Measurements from ENCODE around the gene POMT1.
A peak's percentile ranks its signal among the peaks of the same experiment; 100 is the strongest.

POMT1 gene

GRCh38 chr9:131477367-131477766, 25.4 kb upstream of the POMT1 start:
- no peak for DNase-seq (ENCODE audit: low spot score)

- no peak for DNase-seq (ENCODE audit: low spot score)
Measured at GRCh38 chr9:131477816-131478419, 24.8 kb upstream of the POMT1 start.

- DNase-seq (ENCODE audit: low spot score) = peak; percentile 21
Measured at GRCh38 chr9:131478421-131478868, 24.3 kb upstream of the POMT1 start.

GRCh38 chr9:131478911-131479310, 23.8 kb upstream of the POMT1 start:
- no peak for DNase-seq (ENCODE audit: low spot score)

GRCh38 chr9:131480258-131480657, 22.5 kb upstream of the POMT1 start:
- no peak for DNase-seq (ENCODE audit: low spot score)

GRCh38 chr9:131481441-131482342, 21.0 kb upstream of the POMT1 start:
- no peak for DNase-seq (ENCODE audit: low spot score)

GRCh38 chr9:131482343-131483006, 20.2 kb upstream of the POMT1 start:
- DNase-seq (ENCODE audit: low spot score) = no peak

- no peak for DNase-seq (ENCODE audit: low spot score)
Measured at GRCh38 chr9:131483319-131484050, 19.2 kb upstream of the POMT1 start.

- DNase-seq (ENCODE audit: low spot score) = no peak
Measured at GRCh38 chr9:131484051-131484445, 18.7 kb upstream of the POMT1 start.

GRCh38 chr9:131484560-131485185, 18.0 kb upstream of the POMT1 start:
- no peak for DNase-seq (ENCODE audit: low spot score)

- DNase-seq (ENCODE audit: low spot score) = no peak
Measured at GRCh38 chr9:131485206-131485605, 17.5 kb upstream of the POMT1 start.

- no peak for DNase-seq (ENCODE audit: low spot score)
Measured at GRCh38 chr9:131485728-131486422, 16.8 kb upstream of the POMT1 start.

- DNase-seq (ENCODE audit: low spot score) = no peak
Measured at GRCh38 chr9:131487001-131487400, 15.7 kb upstream of the POMT1 start.

GRCh38 chr9:131487621-131488031, 15.1 kb upstream of the POMT1 start:
- no peak for DNase-seq (ENCODE audit: low spot score)

- no peak for DNase-seq (ENCODE audit: low spot score)
Measured at GRCh38 chr9:131490514-131490913, 12.2 kb upstream of the POMT1 start.

- no peak for DNase-seq (ENCODE audit: low spot score)
Measured at GRCh38 chr9:131491001-131491710, 11.6 kb upstream of the POMT1 start.

GRCh38 chr9:131492070-131492469, 10.6 kb upstream of the POMT1 start:
- no peak for DNase-seq (ENCODE audit: low spot score)

GRCh38 chr9:131494296-131494870, 8.3 kb upstream of the POMT1 start:
- no peak for DNase-seq (ENCODE audit: low spot score)

GRCh38 chr9:131495785-131496184, 6.9 kb upstream of the POMT1 start:
- DNase-seq (ENCODE audit: low spot score) = no peak

- no peak for DNase-seq (ENCODE audit: low spot score)
Measured at GRCh38 chr9:131496844-131497405, 5.8 kb upstream of the POMT1 start.

All from kidney capillary endothelial cell (primary cell).